SU-DHL-6 (cell line): Measurements from ENCODE around the gene NAV2.

Source experiments
- H2AFZ ChIP-seq: fragments of 200-600 bp; sonication (generic); 2 replicates; pipeline ENCODE4 v1.6.1; 2014; ENCODE audit warnings: low read depth, mild to moderate bottlenecking, moderate library complexity, mixed read lengths, antibody characterized with exemption, low read length; ENCODE audit not compliant: severe bottlenecking
- H3F3A ChIP-seq: fragments of 200-600 bp; shearing (Covaris generic); 2 replicates; pipeline ENCODE4 v1.6.0; 2016; ENCODE audit warnings: antibody characterized with exemption, mild to moderate bottlenecking; ENCODE audit not compliant: insufficient read depth
- H3K27ac ChIP-seq: fragments of 200-600 bp; sonication (generic); 2 replicates; pipeline ENCODE4 v1.5.1; 2016; ENCODE audit warnings: low read depth, mild to moderate bottlenecking, low read length, moderate library complexity, mixed read lengths
- H3K27me3 ChIP-seq: fragments of 200-600 bp; sonication (generic), shearing (Covaris generic); 2 replicates; pipeline ENCODE4 v1.6.0; 2014; ENCODE audit warnings: mild to moderate bottlenecking, low read length
- H3K36me3 ChIP-seq: fragments of 200-600 bp; sonication (generic); 2 replicates; pipeline ENCODE4 v1.6.1; 2014; ENCODE audit warnings: mild to moderate bottlenecking, low read length, mixed read lengths
- H3K4me2 ChIP-seq: fragments of 300-600, 200-600 bp; shearing (Covaris generic), sonication (generic); 2 replicates; pipeline ENCODE4 v1.6.0; 2014; ENCODE audit warnings: low read length, low read depth, mild to moderate bottlenecking; ENCODE audit not compliant: poor library complexity, severe bottlenecking
- H3K4me3 ChIP-seq: fragments of 200-600 bp; sonication (generic); 2 replicates; pipeline ENCODE4 v1.5.1; 2014; ENCODE audit warnings: antibody characterized with exemption, low read length, mild to moderate bottlenecking, mixed read lengths; ENCODE audit not compliant: insufficient read depth, poor library complexity, severe bottlenecking
- H3K79me2 ChIP-seq: fragments of 200-600 bp; sonication (generic); 2 replicates; pipeline ENCODE4 v1.6.1; 2014; ENCODE audit warnings: mild to moderate bottlenecking, low read length, moderate library complexity; ENCODE audit not compliant: insufficient read depth
- H3K9ac ChIP-seq: fragments of 200-600 bp; sonication (generic); 2 replicates; pipeline ENCODE4 v1.7.0; 2014; ENCODE audit warnings: mild to moderate bottlenecking, low read length
- H3K9me2 ChIP-seq: fragments of 200-600 bp; sonication (generic); replicated peaks from 2 replicates; pipeline ENCODE4 v1.6.1; 2014; ENCODE audit warnings: low read length; ENCODE audit not compliant: insufficient read depth
- H3K9me3 ChIP-seq: fragments of 200-600 bp; sonication (generic); 2 replicates; pipeline ENCODE4 v1.6.1; 2014; ENCODE audit warnings: low read length, mixed read lengths; ENCODE audit not compliant: insufficient read depth
- H4K20me1 ChIP-seq: fragments of 200-600 bp; sonication (generic); 2 replicates; pipeline ENCODE4 v1.6.1; 2014; ENCODE audit warnings: low read depth, mild to moderate bottlenecking, antibody characterized with exemption, low read length, moderate library complexity, mixed read lengths
- EZH2phosphoT487 ChIP-seq: fragments of 200-600 bp; sonication (generic), shearing (Covaris generic); conservative IDR thresholded peaks from 2 replicates; pipeline ENCODE4 v1.6.1; 2018; ENCODE audit warnings: mild to moderate bottlenecking, antibody characterized with exemption, low read length, moderate library complexity, mixed read lengths
- TF ChIP-seq, protein P1 (sequence below): fragments of 200-600 bp; sonication (generic); IDR thresholded peaks from one replicate; pipeline ENCODE4 v1.5.1; 2017; ENCODE audit warnings: antibody characterized with exemption, mild to moderate bottlenecking, low read length, moderate library complexity; ENCODE audit not compliant: insufficient read depth, poor library complexity, severe bottlenecking

NAV2 gene

DNA sequence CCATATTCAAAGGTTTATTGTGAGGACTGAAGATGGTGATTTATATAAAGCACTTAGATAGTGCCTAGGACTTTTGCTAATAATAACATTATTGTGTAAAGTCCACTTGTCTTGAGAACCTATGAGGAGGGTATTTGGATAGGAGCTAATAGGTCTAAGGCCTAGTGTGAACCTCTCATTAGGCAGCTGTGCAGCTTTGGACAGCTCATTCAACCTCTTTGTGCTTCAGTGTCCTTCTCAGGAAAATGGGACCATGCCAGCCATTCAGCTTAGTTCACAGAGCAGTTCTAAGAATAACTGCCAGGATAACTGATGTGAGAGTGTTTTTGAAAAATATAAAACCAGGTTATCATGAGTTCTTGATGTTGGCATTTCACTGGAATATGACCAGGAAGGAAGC lies 56.2 kb downstream of the NAV2 start:
- H3K27ac ChIP-seq = no peak overlapping the region
- H3K79me2 ChIP-seq = no peaks in the 10 kb centered on the region
- H4K20me1 ChIP-seq = no peaks in the 10 kb centered on the region
- no peak overlapping the region for H3K9ac ChIP-seq
- no peak overlapping the region for H2AFZ ChIP-seq
- TF ChIP-seq EZH2phosphoT487 = no peak
- TF ChIP-seq, protein P1, sequence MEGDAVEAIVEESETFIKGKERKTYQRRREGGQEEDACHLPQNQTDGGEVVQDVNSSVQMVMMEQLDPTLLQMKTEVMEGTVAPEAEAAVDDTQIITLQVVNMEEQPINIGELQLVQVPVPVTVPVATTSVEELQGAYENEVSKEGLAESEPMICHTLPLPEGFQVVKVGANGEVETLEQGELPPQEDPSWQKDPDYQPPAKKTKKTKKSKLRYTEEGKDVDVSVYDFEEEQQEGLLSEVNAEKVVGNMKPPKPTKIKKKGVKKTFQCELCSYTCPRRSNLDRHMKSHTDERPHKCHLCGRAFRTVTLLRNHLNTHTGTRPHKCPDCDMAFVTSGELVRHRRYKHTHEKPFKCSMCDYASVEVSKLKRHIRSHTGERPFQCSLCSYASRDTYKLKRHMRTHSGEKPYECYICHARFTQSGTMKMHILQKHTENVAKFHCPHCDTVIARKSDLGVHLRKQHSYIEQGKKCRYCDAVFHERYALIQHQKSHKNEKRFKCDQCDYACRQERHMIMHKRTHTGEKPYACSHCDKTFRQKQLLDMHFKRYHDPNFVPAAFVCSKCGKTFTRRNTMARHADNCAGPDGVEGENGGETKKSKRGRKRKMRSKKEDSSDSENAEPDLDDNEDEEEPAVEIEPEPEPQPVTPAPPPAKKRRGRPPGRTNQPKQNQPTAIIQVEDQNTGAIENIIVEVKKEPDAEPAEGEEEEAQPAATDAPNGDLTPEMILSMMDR = no peak
- no peaks in the 10 kb centered on the region for H3F3A ChIP-seq
- no peaks in the 10 kb centered on the region for H3K9me2 ChIP-seq
- H3K36me3 ChIP-seq = no peaks in the 10 kb centered on the region
- no peak overlapping the region for H3K4me3 ChIP-seq
- 0 out of 2 replicates have a peak, but pooled peaks cover 2% of the 10 kb centered on the region for H3K27me3 ChIP-seq
- no peak overlapping the region for H3K4me2 ChIP-seq
- H3K9me3 ChIP-seq = no peaks in the 10 kb centered on the region

DNA sequence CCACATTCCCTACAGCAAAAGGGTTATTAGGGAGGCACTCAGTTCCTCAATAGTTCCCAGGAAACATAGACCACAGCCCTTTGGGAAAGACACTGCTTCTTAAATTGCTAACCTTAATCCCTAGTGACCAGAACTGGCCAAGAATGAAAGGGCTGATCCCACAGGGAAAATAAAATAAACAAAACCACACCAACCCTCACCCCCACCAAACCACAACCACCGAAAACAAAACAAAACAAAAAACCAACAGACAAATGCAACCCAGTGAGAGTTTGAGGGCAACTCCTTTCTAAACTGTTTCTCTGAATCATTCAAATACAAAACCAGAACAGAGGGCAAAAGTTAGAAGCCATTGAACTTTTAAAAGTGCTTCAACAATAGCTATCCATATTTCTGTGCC lies 57.2 kb downstream of the NAV2 start:
- Histone ChIP-seq H3K36me3 (no peaks in the 10 kb centered on the region), H3K27me3 (0 out of 2 replicates have a peak, but pooled peaks cover 2% of the 10 kb centered on the region), H4K20me1 (no peaks in the 10 kb centered on the region), H3K9me2 (no peaks in the 10 kb centered on the region), H3K27ac (no peak overlapping the region), H2AFZ (no peak overlapping the region), H3F3A (no peaks in the 10 kb centered on the region), H3K4me3 (no peak overlapping the region), H3K9ac (no peak overlapping the region), H3K9me3 (no peaks in the 10 kb centered on the region), H3K4me2 (no peak overlapping the region), H3K79me2 (no peaks in the 10 kb centered on the region)
- no peak for TF ChIP-seq EZH2phosphoT487
- TF ChIP-seq, protein P1 = no peak

DNA sequence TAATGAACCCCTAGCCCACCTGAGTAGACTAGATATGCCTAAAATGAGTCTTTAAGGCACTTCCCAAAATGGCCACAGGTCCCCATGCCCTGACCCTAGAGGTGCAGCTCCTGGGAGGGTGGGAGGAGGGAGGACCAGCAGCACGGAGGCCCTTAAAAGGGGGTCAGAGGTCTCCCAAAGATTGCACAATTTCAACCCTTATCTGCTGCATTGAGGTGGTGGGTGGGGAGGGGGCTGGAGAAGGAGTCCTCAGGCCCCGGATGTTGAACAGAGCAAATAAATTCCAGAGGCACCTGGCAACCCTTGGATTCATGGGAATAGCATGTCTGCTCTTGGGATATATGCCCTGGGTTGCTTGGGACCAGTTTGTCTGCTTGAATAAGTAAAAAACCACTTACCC lies 57.6 kb downstream of the NAV2 start:
- no peak overlapping the region for H3K4me3 ChIP-seq
- no peak overlapping the region for H3K27ac ChIP-seq
- no peaks in the 10 kb centered on the region for H3K9me3 ChIP-seq
- H2AFZ ChIP-seq = no peak overlapping the region
- H3K4me2 ChIP-seq = no peak overlapping the region
- H3K27me3 ChIP-seq = 0 out of 2 replicates have a peak, but pooled peaks cover 2% of the 10 kb centered on the region
- H3K9ac ChIP-seq = no peak overlapping the region
- no peaks in the 10 kb centered on the region for H3F3A ChIP-seq
- no peak for TF ChIP-seq EZH2phosphoT487
- TF ChIP-seq, protein P1 = no peak
- no peaks in the 10 kb centered on the region for H3K36me3 ChIP-seq
- H3K79me2 ChIP-seq = no peaks in the 10 kb centered on the region
- no peaks in the 10 kb centered on the region for H4K20me1 ChIP-seq
- H3K9me2 ChIP-seq = no peaks in the 10 kb centered on the region

DNA sequence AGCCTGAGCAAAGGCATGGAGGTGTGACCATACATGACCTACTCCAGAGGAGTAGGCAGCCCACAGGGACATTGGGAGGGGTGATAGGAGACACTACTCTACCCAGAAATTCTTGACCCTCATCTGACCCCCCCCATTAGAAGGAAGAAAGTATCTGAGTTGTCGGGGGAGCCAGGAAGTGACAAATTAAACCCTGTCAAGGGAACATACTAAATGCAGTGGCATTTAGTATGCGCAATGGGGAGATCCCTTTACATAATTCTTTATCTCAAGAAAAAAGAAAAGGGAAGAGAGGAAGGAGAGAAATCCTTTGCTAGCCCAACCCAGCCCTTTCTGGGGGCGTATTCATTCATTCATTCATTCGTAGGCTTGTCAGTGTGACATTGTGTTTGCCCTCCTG lies 58.8 kb downstream of the NAV2 start:
- no peaks in the 10 kb centered on the region for H3K9me2 ChIP-seq
- H2AFZ ChIP-seq = no peak overlapping the region
- H3K36me3 ChIP-seq = no peaks in the 10 kb centered on the region
- H4K20me1 ChIP-seq = no peaks in the 10 kb centered on the region
- H3F3A ChIP-seq = no peaks in the 10 kb centered on the region
- H3K27me3 ChIP-seq = 0 out of 2 replicates have a peak, but pooled peaks cover 2% of the 10 kb centered on the region
- H3K27ac ChIP-seq = no peak overlapping the region
- H3K9me3 ChIP-seq = no peaks in the 10 kb centered on the region
- no peak overlapping the region for H3K4me3 ChIP-seq
- no peak overlapping the region for H3K4me2 ChIP-seq
- no peaks in the 10 kb centered on the region for H3K79me2 ChIP-seq
- H3K9ac ChIP-seq = no peak overlapping the region
- TF ChIP-seq, protein P1 = no peak
- TF ChIP-seq EZH2phosphoT487 = no peak
